Measurements from ENCODE around the gene SELPLG.
"Not testable (repeated sequence)": the region's sequence is repeated elsewhere in the genome, so short reads cannot be mapped to it uniquely, and the experiment has no call there.

Gene SELPLG

GRCh38 chr12:108637222-108637971 is 3.7 kb upstream of the SELPLG start:
- no peak for DNase-seq

GRCh38 chr12:108635997-108636808 is 2.5 kb upstream of the SELPLG start:
- no peak for DNase-seq

- DNase-seq: peak; percentile 56
Measured at GRCh38 chr12:108635201-108635996, 1.7 kb upstream of the SELPLG start.

- peak; percentile 61 for DNase-seq
Measured at GRCh38 chr12:108634341-108634751, 652 bp upstream of the SELPLG start.

- no peak for DNase-seq
Measured at GRCh38 chr12:108633081-108633533, 587 bp downstream of the SELPLG start.

GRCh38 chr12:108631261-108631660 is 2.4 kb downstream of the SELPLG start:
- not testable (repeated sequence) for DNase-seq

GRCh38 chr12:108630481-108631207 is 3.0 kb downstream of the SELPLG start:
- peak; percentile 53 for DNase-seq

GRCh38 chr12:108629824-108630476 is 3.7 kb downstream of the SELPLG start:
- peak; percentile 83 for DNase-seq

- DNase-seq: no peak
Measured at GRCh38 chr12:108629151-108629550, 4.5 kb downstream of the SELPLG start.

- no peak for DNase-seq
Measured at GRCh38 chr12:108627134-108627920, 6.4 kb downstream of the SELPLG start.

- no peak for DNase-seq
Measured at GRCh38 chr12:108625228-108625627, 8.5 kb downstream of the SELPLG start.

- no peak for DNase-seq
Measured at GRCh38 chr12:108623577-108623976, 10.1 kb downstream of the SELPLG start.

- DNase-seq: no peak
Measured at GRCh38 chr12:108622921-108623514, 10.7 kb downstream of the SELPLG start.

GRCh38 chr12:108622421-108622820 is 11.3 kb downstream of the SELPLG start:
- peak; percentile 61 for DNase-seq

GRCh38 chr12:108621161-108621560 is 12.5 kb downstream of the SELPLG start:
- DNase-seq: no peak

- DNase-seq: no peak
Measured at GRCh38 chr12:108620236-108620879, 13.3 kb downstream of the SELPLG start.

GRCh38 chr12:108619369-108620160 is 14.1 kb downstream of the SELPLG start:
- DNase-seq: no peak

GRCh38 chr12:108618953-108619274 is 14.8 kb downstream of the SELPLG start:
- DNase-seq: not testable (repeated sequence)

All from CD4-positive, alpha-beta T cell treated with Interleukin-10 for 1 hour (primary cell).